HEK293 (cell line): ENCODE measurements around the gene DNAH6.
"Not testable (repeated sequence)": the region's sequence is repeated elsewhere in the genome, so short reads cannot be mapped to it uniquely, and the experiment has no call there.

ENCODE experiments used
- CTCF ChIA-PET: fragments of 350-600 bp; formaldehyde crosslinking; extraction: SDS; loops from one replicate; lab custom pipeline; 2021; ENCODE audit warnings: antibody characterized with exemption; lab: Yijun Ruan, JAX
- POLR2A ChIA-PET: fragments of 300-600 bp; formaldehyde crosslinking; extraction: SDS; loops from one replicate; lab custom pipeline; 2020; ENCODE audit warnings: antibody characterized with exemption, inconsistent platforms; lab: Yijun Ruan, JAX
- H3K27ac ChIP-seq: fragments of 200-500 bp; sonication (Bioruptor generic); 2 replicates; pipeline ENCODE4 v1.5.1; 2014; ENCODE audit warnings: low read depth, low read length, control low read depth, inconsistent platforms; ENCODE audit errors: extremely low read depth
- H3K36me3 ChIP-seq, 2 experiments: fragments of 200-500 bp in 1 of 2; sonication (Bioruptor generic) in 1 of 2; 1 replicate in 1 of 2; 2 replicates in 1 of 2; pipeline ENCODE4 v1.5.1; 2014 to 2017; ENCODE audit warnings: inconsistent platforms in 2 of 2, low read length in 2 of 2; ENCODE audit not compliant: control insufficient read depth in 2 of 2, insufficient read depth in 1 of 2
- H3K4me1 ChIP-seq: fragments of 200-500 bp; sonication (Bioruptor generic); 2 replicates; pipeline ENCODE4 v1.5.1; 2014; ENCODE audit warnings: mild to moderate bottlenecking, low read length, inconsistent platforms; ENCODE audit not compliant: control insufficient read depth, insufficient read depth
- H3K4me3 ChIP-seq: 2 replicates; pipeline ENCODE4 v1.5.1; 2011; ENCODE audit warnings: low read depth, mild to moderate bottlenecking, control low read depth, low read length, moderate library complexity
- H3K9me3 ChIP-seq: fragments of 200-500 bp; sonication (Bioruptor generic); 2 replicates; pipeline ENCODE4 v1.5.1; 2014; ENCODE audit warnings: low read depth, low read length, inconsistent platforms; ENCODE audit not compliant: control insufficient read depth, insufficient read depth
- HOXC10 ChIP-seq: sonication (generic); formaldehyde crosslinking; IDR thresholded peaks from 2 replicates; pipeline ENCODE4 v1.8.1; 2023; ENCODE audit warnings: mild to moderate bottlenecking, missing genetic modification reagents
- HOXD13 ChIP-seq: sonication (generic); formaldehyde crosslinking; IDR thresholded peaks from 2 replicates; pipeline ENCODE4 v1.8.0; 2022; ENCODE audit warnings: missing genetic modification reagents, borderline replicate concordance
- KLF1 ChIP-seq: fragments of 450-650 bp; formaldehyde crosslinking; IDR thresholded peaks from 2 replicates; pipeline ENCODE4 v1.5.1; 2016; ENCODE audit warnings: missing biosample characterization, missing genetic modification characterization
- KLF8 ChIP-seq: fragments of 450-650 bp; formaldehyde crosslinking; IDR thresholded peaks from 2 replicates; pipeline ENCODE4 v1.5.1; 2016; ENCODE audit warnings: missing biosample characterization, missing genetic modification characterization
- OSR2 ChIP-seq: fragments of 450-650 bp; formaldehyde crosslinking; IDR thresholded peaks from 2 replicates; pipeline ENCODE4 v1.5.1; 2016; ENCODE audit warnings: missing biosample characterization, missing genetic modification characterization
- TRIM28 ChIP-seq: IDR thresholded peaks from 2 replicates; pipeline ENCODE4 v1.6.1; 2011; ENCODE audit warnings: low read length, control low read depth, borderline replicate concordance
- ZBTB1 ChIP-seq: fragments of 450-650 bp; formaldehyde crosslinking; IDR thresholded peaks from 2 replicates; pipeline ENCODE4 v1.5.1; 2016; ENCODE audit warnings: missing biosample characterization, missing genetic modification characterization
- ZNF112 ChIP-seq: fragments of 450-650 bp; formaldehyde crosslinking; IDR thresholded peaks from 2 replicates; pipeline ENCODE4 v1.5.0; 2017; ENCODE audit warnings: missing biosample characterization, missing genetic modification characterization
- ZNF155 ChIP-seq: fragments of 450-650 bp; formaldehyde crosslinking; IDR thresholded peaks from 2 replicates; pipeline ENCODE4 v1.5.1; 2016; ENCODE audit warnings: missing biosample characterization, missing genetic modification characterization
- ZNF16 ChIP-seq: fragments of 450-650 bp; formaldehyde crosslinking; IDR thresholded peaks from 2 replicates; pipeline ENCODE4 v1.5.1; 2016; ENCODE audit warnings: low read depth, missing biosample characterization, missing genetic modification characterization
- ZNF223 ChIP-seq: fragments of 450-650 bp; formaldehyde crosslinking; IDR thresholded peaks from 2 replicates; pipeline ENCODE4 v1.5.1; 2016; ENCODE audit warnings: missing biosample characterization, missing genetic modification characterization
- ZNF248 ChIP-seq: fragments of 450-650 bp; formaldehyde crosslinking; IDR thresholded peaks from 2 replicates; pipeline ENCODE4 v1.5.1; 2017; ENCODE audit warnings: missing biosample characterization, missing genetic modification characterization
- ZNF404 ChIP-seq: fragments of 450-650 bp; formaldehyde crosslinking; IDR thresholded peaks from 2 replicates; pipeline ENCODE4 v1.5.1; 2017; ENCODE audit warnings: missing biosample characterization, missing genetic modification characterization
- ZNF501 ChIP-seq: fragments of 450-650 bp; formaldehyde crosslinking; IDR thresholded peaks from 2 replicates; pipeline ENCODE4 v1.5.1; 2016; ENCODE audit warnings: missing biosample characterization, missing genetic modification characterization
- ZNF624 ChIP-seq: fragments of 450-650 bp; formaldehyde crosslinking; IDR thresholded peaks from 2 replicates; pipeline ENCODE4 v1.5.1; 2017; ENCODE audit warnings: missing biosample characterization, missing genetic modification characterization
- ZNF664 ChIP-seq: fragments of 450-650 bp; formaldehyde crosslinking; IDR thresholded peaks from 2 replicates; pipeline ENCODE4 v1.5.1; 2016; ENCODE audit warnings: missing biosample characterization, missing genetic modification characterization
- ZNF791 ChIP-seq: fragments of 450-650 bp; formaldehyde crosslinking; IDR thresholded peaks from 2 replicates; pipeline ENCODE4 v1.5.1; 2016; ENCODE audit warnings: missing biosample characterization, missing genetic modification characterization
- ZNF830 ChIP-seq: fragments of 450-650 bp; IDR thresholded peaks from 2 replicates; pipeline ENCODE4 v1.5.0; 2018; ENCODE audit warnings: missing biosample characterization, missing genetic modification characterization, low read depth, mild to moderate bottlenecking, moderate library complexity
- TF ChIP-seq, protein P1 (sequence below): fragments of 450-650 bp; formaldehyde crosslinking; IDR thresholded peaks from 2 replicates; pipeline ENCODE4 v1.5.1; 2016; ENCODE audit warnings: missing biosample characterization, missing genetic modification characterization
- TF ChIP-seq, protein P2 (sequence below): fragments of 450-650 bp; formaldehyde crosslinking; IDR thresholded peaks from 2 replicates; pipeline ENCODE4 v1.5.1; 2016; ENCODE audit warnings: missing biosample characterization, missing genetic modification characterization
- TF ChIP-seq, protein P3 (sequence below): fragments of 450-650 bp; formaldehyde crosslinking; IDR thresholded peaks from 2 replicates; pipeline ENCODE4 v1.5.1; 2017; ENCODE audit warnings: missing biosample characterization, missing genetic modification characterization

DNAH6 gene

DNA sequence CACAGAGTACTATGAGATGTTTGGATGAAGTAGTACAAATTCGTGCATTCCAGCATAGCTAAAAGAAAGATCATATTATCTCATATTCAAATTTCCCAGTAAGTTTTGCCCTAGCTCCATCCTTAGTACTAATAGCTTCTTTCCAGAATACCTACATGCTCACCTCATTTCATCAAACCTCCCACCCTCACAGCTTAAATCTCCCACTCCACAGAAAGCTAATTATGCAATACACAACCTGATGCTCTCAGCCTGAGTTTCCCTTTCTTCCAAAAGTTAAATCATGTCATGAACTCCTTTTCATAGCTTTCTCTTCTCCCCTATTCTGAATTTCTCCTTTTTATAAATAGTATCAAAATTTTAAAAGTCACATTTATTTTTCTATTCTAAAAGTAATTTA, 34.6 kb downstream of the DNAH6 start (continued):
- TF ChIP-seq ZNF155 (tag by site-specific recombination) (no peak), KLF8 (tag by site-specific recombination) (no peak), ZNF112 (tag by site-specific recombination) (no peak), ZNF791 (no peak), ZNF16 (tag by site-specific recombination) (no peak), TRIM28 (no peak), OSR2 (tag by site-specific recombination) (no peak), ZNF624 (no peak), ZNF501 (tag by site-specific recombination) (no peak)
- TF ChIP-seq, protein P1, sequence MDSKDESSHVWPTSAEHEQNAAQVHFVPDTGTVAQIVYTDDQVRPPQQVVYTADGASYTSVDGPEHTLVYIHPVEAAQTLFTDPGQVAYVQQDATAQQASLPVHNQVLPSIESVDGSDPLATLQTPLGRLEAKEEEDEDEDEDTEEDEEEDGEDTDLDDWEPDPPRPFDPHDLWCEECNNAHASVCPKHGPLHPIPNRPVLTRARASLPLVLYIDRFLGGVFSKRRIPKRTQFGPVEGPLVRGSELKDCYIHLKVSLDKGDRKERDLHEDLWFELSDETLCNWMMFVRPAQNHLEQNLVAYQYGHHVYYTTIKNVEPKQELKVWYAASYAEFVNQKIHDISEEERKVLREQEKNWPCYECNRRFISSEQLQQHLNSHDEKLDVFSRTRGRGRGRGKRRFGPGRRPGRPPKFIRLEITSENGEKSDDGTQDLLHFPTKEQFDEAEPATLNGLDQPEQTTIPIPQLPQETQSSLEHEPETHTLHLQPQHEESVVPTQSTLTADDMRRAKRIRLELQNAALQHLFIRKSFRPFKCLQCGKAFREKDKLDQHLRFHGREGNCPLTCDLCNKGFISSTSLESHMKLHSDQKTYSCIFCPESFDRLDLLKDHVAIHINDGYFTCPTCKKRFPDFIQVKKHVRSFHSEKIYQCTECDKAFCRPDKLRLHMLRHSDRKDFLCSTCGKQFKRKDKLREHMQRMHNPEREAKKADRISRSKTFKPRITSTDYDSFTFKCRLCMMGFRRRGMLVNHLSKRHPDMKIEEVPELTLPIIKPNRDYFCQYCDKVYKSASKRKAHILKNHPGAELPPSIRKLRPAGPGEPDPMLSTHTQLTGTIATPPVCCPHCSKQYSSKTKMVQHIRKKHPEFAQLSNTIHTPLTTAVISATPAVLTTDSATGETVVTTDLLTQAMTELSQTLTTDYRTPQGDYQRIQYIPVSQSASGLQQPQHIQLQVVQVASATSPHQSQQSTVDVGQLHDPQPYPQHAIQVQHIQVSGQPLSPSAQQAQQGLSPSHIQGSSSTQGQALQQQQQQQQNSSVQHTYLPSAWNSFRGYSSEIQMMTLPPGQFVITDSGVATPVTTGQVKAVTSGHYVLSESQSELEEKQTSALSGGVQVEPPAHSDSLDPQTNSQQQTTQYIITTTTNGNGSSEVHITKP = no peak

DNA sequence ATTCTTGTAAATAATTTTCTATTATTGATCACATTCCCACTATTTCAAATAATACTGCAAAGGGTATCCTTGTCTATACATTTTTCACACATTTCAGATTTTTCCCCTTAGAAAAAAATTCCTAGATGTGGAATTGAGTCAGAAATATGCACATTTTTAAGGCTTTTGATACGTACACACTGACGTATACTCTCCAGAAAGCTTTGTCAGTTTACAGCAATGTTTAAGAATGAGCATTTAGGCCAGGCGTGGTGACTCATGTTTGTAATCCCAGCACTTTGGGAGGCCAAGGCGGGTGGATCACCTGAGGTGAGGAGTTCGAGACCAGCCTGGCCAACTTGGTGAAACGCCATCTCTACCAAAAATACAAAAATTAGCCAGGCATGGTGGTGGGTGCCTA, 35.2 kb downstream of the DNAH6 start:
- CTCF ChIA-PET, H3K36me3 ChIP-seq, H3K4me1 ChIP-seq, H3K4me3 ChIP-seq, H3K9me3 ChIP-seq, H3K27ac ChIP-seq: not testable (repeated sequence)
- POLR2A ChIA-PET = interaction anchor here (0.6 kb wide), 1 partner anchor 58 kb away, joined by 4 read pairs; no protein-coding TSS in a partner anchor

DNA sequence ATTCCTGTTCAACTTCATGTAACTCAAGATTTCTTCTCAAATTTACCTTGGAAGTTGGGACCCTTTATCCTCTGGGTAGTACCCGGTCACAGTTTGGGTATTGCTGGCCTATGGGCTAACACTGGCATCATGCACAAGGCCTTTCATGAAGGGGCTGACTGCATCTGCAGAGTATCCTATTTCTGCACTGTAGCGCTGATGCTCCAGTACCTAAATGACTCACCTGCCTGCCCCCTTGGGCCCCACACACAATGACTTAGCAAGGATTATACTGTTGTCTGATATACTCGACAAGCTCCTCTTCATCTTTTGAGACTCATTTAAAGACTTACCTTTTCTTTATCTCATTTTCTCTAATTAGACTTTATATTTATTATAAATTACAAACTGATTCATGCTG, 39.9 kb downstream of the DNAH6 start:
- Histone ChIP-seq H3K4me3 (no peak overlapping the region), H3K27ac (no peak overlapping the region), H3K36me3 (no peaks in the 10 kb centered on the region), H3K9me3 (no peaks in the 10 kb centered on the region), H3K4me1 (no peaks in the 10 kb centered on the region)
- TF ChIP-seq ZNF248 (tag by site-specific recombination) (no peak), KLF1 (tag by site-specific recombination) (no peak), ZNF223 (no peak), ZNF664 (tag by site-specific recombination) (no peak), HOXD13 (CRISPR knock-in tag) (no peak), ZNF830 (tag by site-specific recombination) (no peak), HOXC10 (CRISPR knock-in tag) (no peak), ZNF404 (tag by site-specific recombination) (no peak), OSR2 (tag by site-specific recombination) (no peak), ZBTB1 (tag by site-specific recombination) (no peak)
- TF ChIP-seq, protein P2, sequence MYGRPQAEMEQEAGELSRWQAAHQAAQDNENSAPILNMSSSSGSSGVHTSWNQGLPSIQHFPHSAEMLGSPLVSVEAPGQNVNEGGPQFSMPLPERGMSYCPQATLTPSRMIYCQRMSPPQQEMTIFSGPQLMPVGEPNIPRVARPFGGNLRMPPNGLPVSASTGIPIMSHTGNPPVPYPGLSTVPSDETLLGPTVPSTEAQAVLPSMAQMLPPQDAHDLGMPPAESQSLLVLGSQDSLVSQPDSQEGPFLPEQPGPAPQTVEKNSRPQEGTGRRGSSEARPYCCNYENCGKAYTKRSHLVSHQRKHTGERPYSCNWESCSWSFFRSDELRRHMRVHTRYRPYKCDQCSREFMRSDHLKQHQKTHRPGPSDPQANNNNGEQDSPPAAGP = no peak
- TF ChIP-seq, protein P3, sequence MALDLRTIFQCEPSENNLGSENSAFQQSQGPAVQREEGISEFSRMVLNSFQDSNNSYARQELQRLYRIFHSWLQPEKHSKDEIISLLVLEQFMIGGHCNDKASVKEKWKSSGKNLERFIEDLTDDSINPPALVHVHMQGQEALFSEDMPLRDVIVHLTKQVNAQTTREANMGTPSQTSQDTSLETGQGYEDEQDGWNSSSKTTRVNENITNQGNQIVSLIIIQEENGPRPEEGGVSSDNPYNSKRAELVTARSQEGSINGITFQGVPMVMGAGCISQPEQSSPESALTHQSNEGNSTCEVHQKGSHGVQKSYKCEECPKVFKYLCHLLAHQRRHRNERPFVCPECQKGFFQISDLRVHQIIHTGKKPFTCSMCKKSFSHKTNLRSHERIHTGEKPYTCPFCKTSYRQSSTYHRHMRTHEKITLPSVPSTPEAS (tag by site-specific recombination) = no peak
- CTCF ChIA-PET = interaction anchor here (0.5 to 0.6 kb wide), 2 partner anchors 89 to 238 kb away, joined by 3 read pairs; no protein-coding TSS in a partner anchor
- POLR2A ChIA-PET = no interaction called here
